ENCODE results near the gene SPACA6. TPM values are rescaled to one million over a fixed set of nuclear protein-coding genes. Genes with fewer than 3 reads are reported as not detected.

The SPACA6 gene
- total RNA-seq, 2 donors from 2014 or later, result 18.4 to 26.8 TPM

GRCh38 chr19:51706885-51707284 lies 13.8 kb downstream of the SPACA6 start:
- no peak overlapping the region for H3K9ac ChIP-seq (ENCODE audit: extremely low read depth, low read length, poor library complexity, severe bottlenecking)
- H3K9me3 Mint-ChIP-seq, result no peaks in the 10 kb centered on the region
- no peak for DNase-seq
- H3K27ac ChIP-seq (ENCODE audit: low read depth, low read length), result no peak overlapping the region
- no peak for TF ChIP-seq CTCF (conservative IDR thresholded peaks at IDR 0.05)
- H3K36me3 Mint-ChIP-seq (ENCODE audit: low read depth), result peaks cover 33% of the 10 kb centered on the region
- H3K4me1 Mint-ChIP-seq, result peaks cover 9% of the 10 kb centered on the region
- H3K9me3 ChIP-seq (ENCODE audit: control insufficient read depth, low read length), result no peaks in the 10 kb centered on the region
- H3K27me3 ChIP-seq (ENCODE audit: control insufficient read depth, insufficient read depth, low read length, poor library complexity, severe bottlenecking), result no peaks in the 10 kb centered on the region
- no peak overlapping the region for H3K4me3 Mint-ChIP-seq
- H3K4me3 ChIP-seq (ENCODE audit: low read length), result no peak overlapping the region
- H3K27me3 Mint-ChIP-seq (ENCODE audit: insufficient read depth), result peaks cover 22% of the 10 kb centered on the region
- no peaks in the 10 kb centered on the region for H3K4me1 ChIP-seq (ENCODE audit: control insufficient read depth, insufficient read depth, low read length)
- WGBS, 2 experiments (ENCODE audit: insufficient coverage in 1 of 2, insufficient read length in 1 of 2), result 89 to 98% methylated on average over 3 of the region's 3 CpGs
- peaks cover 46% of the 10 kb centered on the region for H3K36me3 ChIP-seq (ENCODE audit: control insufficient read depth, insufficient read depth, low read length)
- H3K27ac Mint-ChIP-seq, result no peak overlapping the region

- Histone ChIP-seq H3K9me3 (ENCODE audit: control insufficient read depth, low read length) (no peaks in the 10 kb centered on the region), H3K27me3 (ENCODE audit: control insufficient read depth, insufficient read depth, low read length, poor library complexity, severe bottlenecking) (no peaks in the 10 kb centered on the region), H3K4me1 (ENCODE audit: control insufficient read depth, insufficient read depth, low read length) (no peaks in the 10 kb centered on the region), H3K36me3 (ENCODE audit: control insufficient read depth, insufficient read depth, low read length) (peaks cover 33% of the 10 kb centered on the region), H3K9ac (ENCODE audit: extremely low read depth, low read length, poor library complexity, severe bottlenecking) (no peak overlapping the region), H3K4me3 (ENCODE audit: low read length) (no peak overlapping the region), H3K27ac (ENCODE audit: low read depth, low read length) (no peak overlapping the region)
- Mint-ChIP-seq H3K4me3 (no peak overlapping the region), H3K4me1 (no peaks in the 10 kb centered on the region), H3K36me3 (ENCODE audit: low read depth) (peaks cover 30% of the 10 kb centered on the region), H3K27me3 (ENCODE audit: insufficient read depth) (peaks cover 28% of the 10 kb centered on the region), H3K9me3 (no peaks in the 10 kb centered on the region), H3K27ac (no peak overlapping the region)
- DNase-seq, result no peak
- WGBS, 2 experiments (ENCODE audit: insufficient coverage in 1 of 2, insufficient read length in 1 of 2), result 92% methylated on average over 4 of the region's 4 CpGs
- no peak for TF ChIP-seq CTCF (conservative IDR thresholded peaks at IDR 0.05)
Observed at GRCh38 chr19:51708811-51709210, 15.7 kb downstream of the SPACA6 start.

GRCh38 chr19:51709575-51709974 lies 16.4 kb downstream of the SPACA6 start:
- Histone ChIP-seq H3K9ac (ENCODE audit: extremely low read depth, low read length, poor library complexity, severe bottlenecking) (no peak overlapping the region), H3K36me3 (ENCODE audit: control insufficient read depth, insufficient read depth, low read length) (peaks cover 29% of the 10 kb centered on the region), H3K27ac (ENCODE audit: low read depth, low read length) (no peak overlapping the region), H3K4me1 (ENCODE audit: control insufficient read depth, insufficient read depth, low read length) (no peaks in the 10 kb centered on the region), H3K4me3 (ENCODE audit: low read length) (no peak overlapping the region), H3K27me3 (ENCODE audit: control insufficient read depth, insufficient read depth, low read length, poor library complexity, severe bottlenecking) (no peaks in the 10 kb centered on the region), H3K9me3 (ENCODE audit: control insufficient read depth, low read length) (no peaks in the 10 kb centered on the region)
- H3K4me3 Mint-ChIP-seq, result no peak overlapping the region
- no peak overlapping the region for H3K27ac Mint-ChIP-seq
- H3K9me3 Mint-ChIP-seq, result no peaks in the 10 kb centered on the region
- 85 to 94% methylated on average over 4 to 6 of the region's 6 CpGs for WGBS, 2 experiments (ENCODE audit: insufficient coverage in 1 of 2, insufficient read length in 1 of 2)
- DNase-seq, result no peak
- peaks cover 28% of the 10 kb centered on the region for H3K27me3 Mint-ChIP-seq (ENCODE audit: insufficient read depth)
- TF ChIP-seq CTCF (conservative IDR thresholded peaks at IDR 0.05), result no peak
- H3K36me3 Mint-ChIP-seq (ENCODE audit: low read depth), result peaks cover 30% of the 10 kb centered on the region
- no peaks in the 10 kb centered on the region for H3K4me1 Mint-ChIP-seq
